Renal cortex interstitium (tissue), 15 donors: ENCODE data around the gene LYZ. TPM values are rescaled to one million over a fixed set of nuclear protein-coding genes. Genes with fewer than 3 reads are reported as not detected.
"Not testable (repeated sequence)": the region's sequence is repeated elsewhere in the genome, so short reads cannot be mapped to it uniquely, and the experiment has no call there.

Source experiments
- DNase-seq, 11 donors: peaks; one replicate each; pipeline ENCODE4 v3.0.0-alpha.2; 2013; ENCODE audit warnings: low read depth in 9 of 11, low spot score in 4 of 11; ENCODE audit errors: extremely low read depth in 1 of 11
- long read RNA-seq, 16 experiments: transcript quantifications; one replicate each; lab custom pipeline, GENCODE V29; 2026
- polyA plus RNA-seq, 3 donors: library from polyadenylated mRNA; unstranded; fragments of 120-200 nt; gene quantifications; one replicate each; pipeline ENCODE4 v1.2.1, GENCODE V29; 2013; ENCODE audit not compliant: insufficient read length in 3 of 3

The LYZ gene
- polyA plus RNA-seq: 10 to 100 TPM; 13.8 to 53.6 (median 35.6) TPM
- long read RNA-seq, donor 1, transcript LYZ-201 (4 exons, 1,530 nt): major isoform, 9 of 10 reads
- long read RNA-seq, donor 1, partial matches to known transcripts: 0 of 10 reads
- long read RNA-seq, donor 1, other reads (novel, unspliced or antisense): 0 of 10 reads
- long read RNA-seq, donor 2, transcript LYZ-201 (4 exons, 1,530 nt): major isoform, 6 of 6 reads
- long read RNA-seq, donor 2, partial matches to known transcripts: 0 of 6 reads
- long read RNA-seq, donor 2, other reads (novel, unspliced or antisense): 0 of 6 reads
- long read RNA-seq, donor 3, partial matches to known transcripts: 0 of 3 reads
- long read RNA-seq, donor 3, other reads (novel, unspliced or antisense): 0 of 3 reads
- long read RNA-seq, donor 4, partial matches to known transcripts: 0 of 2 reads
- long read RNA-seq, donor 4, other reads (novel, unspliced or antisense): 0 of 2 reads
- long read RNA-seq, donor 5: 0 reads
- long read RNA-seq, donor 6: 0 reads
- long read RNA-seq, donor 7, transcript LYZ-201 (4 exons, 1,530 nt): major isoform, 10 of 10 reads
- long read RNA-seq, donor 7, partial matches to known transcripts: 0 of 10 reads
- long read RNA-seq, donor 7, other reads (novel, unspliced or antisense): 0 of 10 reads
- long read RNA-seq, donor 8, transcript LYZ-201 (4 exons, 1,530 nt): major isoform, 9 of 9 reads
- long read RNA-seq, donor 8, partial matches to known transcripts: 0 of 9 reads
- long read RNA-seq, donor 8, other reads (novel, unspliced or antisense): 0 of 9 reads
- long read RNA-seq, donor 9, transcript LYZ-201 (4 exons, 1,530 nt): major isoform, 5 of 5 reads
- long read RNA-seq, donor 9, partial matches to known transcripts: 0 of 5 reads
- long read RNA-seq, donor 9, other reads (novel, unspliced or antisense): 0 of 5 reads
- long read RNA-seq, donor 10, transcript LYZ-201 (4 exons, 1,530 nt): major isoform, 5 of 5 reads
- long read RNA-seq, donor 10, partial matches to known transcripts: 0 of 5 reads
- long read RNA-seq, donor 10, other reads (novel, unspliced or antisense): 0 of 5 reads
- long read RNA-seq, donor 11, partial matches to known transcripts: 0 of 3 reads
- long read RNA-seq, donor 11, other reads (novel, unspliced or antisense): 0 of 3 reads
- long read RNA-seq, donor 12, partial matches to known transcripts: 0 of 1 reads
- long read RNA-seq, donor 12, other reads (novel, unspliced or antisense): 0 of 1 reads
- long read RNA-seq, donor 13: 0 reads
- long read RNA-seq, donor 14, partial matches to known transcripts: 13 of 17 reads
- long read RNA-seq, donor 14, other reads (novel, unspliced or antisense): 0 of 17 reads
- long read RNA-seq, donor 15, transcript LYZ-201 (4 exons, 1,530 nt): major isoform, 9 of 9 reads
- long read RNA-seq, donor 15, partial matches to known transcripts: 0 of 9 reads
- long read RNA-seq, donor 15, other reads (novel, unspliced or antisense): 0 of 9 reads
- long read RNA-seq, donor 16, transcript LYZ-201 (4 exons, 1,530 nt): major isoform, 11 of 13 reads
- long read RNA-seq, donor 16, partial matches to known transcripts: 0 of 13 reads
- long read RNA-seq, donor 16, other reads (novel, unspliced or antisense): 0 of 13 reads

DNA sequence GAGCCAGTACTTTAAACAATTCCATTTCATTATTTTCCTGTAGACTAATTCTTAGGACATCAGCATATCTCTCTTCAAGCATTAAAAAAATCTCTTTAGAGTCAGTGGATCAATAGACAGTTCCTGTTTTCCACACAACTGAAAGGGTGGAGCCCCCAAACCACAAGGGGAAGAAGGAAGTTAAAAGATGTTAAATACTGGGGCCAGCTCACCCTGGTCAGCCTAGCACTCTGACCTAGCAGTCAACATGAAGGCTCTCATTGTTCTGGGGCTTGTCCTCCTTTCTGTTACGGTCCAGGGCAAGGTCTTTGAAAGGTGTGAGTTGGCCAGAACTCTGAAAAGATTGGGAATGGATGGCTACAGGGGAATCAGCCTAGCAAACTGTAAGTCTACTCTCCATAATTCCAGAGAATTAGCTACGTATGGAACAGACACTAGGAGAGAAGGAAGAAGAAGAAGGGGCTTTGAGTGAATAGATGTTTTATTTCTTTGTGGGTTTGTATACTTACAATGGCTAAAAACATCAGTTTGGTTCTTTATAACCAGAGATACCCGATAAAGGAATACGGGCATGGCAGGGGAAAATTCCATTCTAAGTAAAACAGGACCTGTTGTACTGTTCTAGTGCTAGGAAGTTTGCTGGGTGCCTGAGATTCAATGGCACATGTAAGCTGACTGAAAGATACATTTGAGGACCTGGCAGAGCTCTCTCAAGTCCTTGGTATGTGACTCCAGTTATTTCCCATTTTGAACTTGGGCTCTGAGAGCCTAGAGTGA lies at the start of gene LYZ:
TSS of gene LYZ (plus strand) at position 220 of the 777 bp plus-strand sequence. CDS start at position 248, 28 bp downstream.
- no peak for DNase-seq

DNA sequence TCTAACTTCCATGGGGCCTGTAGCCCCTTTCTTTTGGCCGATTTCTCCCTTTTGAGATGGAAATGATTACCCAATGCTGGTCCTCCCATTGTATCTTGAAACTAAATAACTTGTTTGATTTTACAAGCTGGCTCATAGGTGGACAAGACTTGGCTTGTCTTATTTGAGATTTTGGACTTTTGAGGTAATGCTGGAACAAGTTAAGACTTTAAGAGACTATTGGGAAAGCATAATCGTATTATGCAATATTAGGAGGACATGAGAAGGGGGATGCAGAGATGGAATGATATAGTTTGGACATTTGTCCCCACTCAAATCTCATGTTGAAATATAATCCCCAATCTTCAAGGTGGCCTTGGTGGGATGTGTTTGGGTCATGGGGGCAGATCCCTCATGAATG lies 49.2 kb upstream of the LYZ start:
- DNase-seq: no peak

- no peak for DNase-seq
These were observed 43.9 kb upstream of the LYZ start for GRCh38 chr12:69304284-69304683.

DNA sequence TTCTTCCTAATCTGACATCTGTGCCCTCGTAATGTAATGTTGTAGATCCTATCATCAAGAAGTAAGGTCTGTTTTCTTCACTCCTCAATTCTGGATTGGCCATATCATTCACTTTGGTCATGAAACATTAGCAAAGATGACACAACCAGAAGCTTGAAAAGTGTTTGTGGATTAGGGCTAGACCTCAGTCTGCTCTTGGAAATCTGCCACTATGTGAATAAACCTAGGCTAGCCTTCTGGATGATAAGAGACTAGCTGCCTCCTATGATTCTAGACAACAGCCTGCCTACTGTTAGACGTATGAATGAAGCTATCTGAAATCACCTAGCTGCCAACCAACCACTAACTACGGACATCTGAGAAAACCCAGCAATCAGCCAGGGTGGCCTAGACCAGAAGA lies 38.7 kb upstream of the LYZ start:
- no peak for DNase-seq

GRCh38 chr12:69313209-69313608 lies 35.0 kb upstream of the LYZ start:
- no peak for DNase-seq

GRCh38 chr12:69316784-69317183 lies 31.4 kb upstream of the LYZ start:
- DNase-seq: not testable (repeated sequence)

GRCh38 chr12:69317233-69317632 lies 30.9 kb upstream of the LYZ start:
- DNase-seq: not testable (repeated sequence)

- DNase-seq: no peak
These were observed 30.0 kb upstream of the LYZ start for GRCh38 chr12:69318225-69318624.

DNA sequence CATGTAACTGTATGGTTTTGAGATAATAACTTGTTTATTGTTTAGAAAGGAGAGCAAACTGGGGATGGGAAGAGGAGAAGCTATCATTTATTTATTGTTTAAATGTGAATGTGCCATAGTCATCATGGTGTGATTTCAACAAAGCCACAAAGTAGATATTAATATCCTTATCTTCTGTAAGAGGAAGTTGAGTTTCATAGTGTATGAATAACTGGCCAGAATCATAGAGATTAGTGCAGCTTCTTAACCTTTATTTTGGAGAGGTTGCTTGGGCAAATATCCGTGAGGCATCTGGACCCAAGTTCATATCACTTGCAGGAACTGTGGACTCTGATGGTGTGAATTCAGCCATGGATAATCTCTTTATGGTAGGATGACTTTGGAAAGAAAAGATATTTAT lies 26.8 kb upstream of the LYZ start:
- DNase-seq: no peak

DNA sequence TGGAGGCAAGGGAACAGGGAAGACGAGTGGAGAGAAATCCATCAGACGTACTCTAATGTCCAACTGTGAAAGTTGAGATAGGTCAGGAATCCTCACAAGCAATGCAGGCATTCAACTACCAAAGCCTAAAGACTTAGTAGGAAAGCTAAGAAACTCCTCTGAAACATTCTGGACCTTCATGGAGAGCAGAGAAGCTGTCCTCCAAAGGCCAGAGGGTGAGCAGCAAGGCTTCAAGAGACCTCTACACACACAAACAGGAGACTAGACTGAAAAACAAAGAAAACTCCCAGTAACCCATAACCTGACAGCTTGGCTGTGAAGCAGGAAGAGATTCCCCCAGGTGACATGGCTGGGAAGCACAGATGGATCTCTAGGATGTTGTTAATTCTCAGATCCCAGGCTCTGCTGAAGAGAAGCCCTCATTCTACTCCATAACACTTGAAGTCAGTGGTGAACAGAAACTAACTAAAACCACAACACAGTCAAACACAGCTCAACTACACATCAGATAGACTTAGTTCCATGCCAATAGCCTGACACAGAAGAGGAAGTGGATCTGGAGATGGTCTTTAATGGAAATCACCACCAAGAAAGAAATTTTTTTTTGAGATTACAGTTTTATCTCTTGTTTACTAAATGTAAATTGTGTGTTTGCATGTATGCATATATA lies 23.2 kb upstream of the LYZ start:
- DNase-seq: no peak

DNA sequence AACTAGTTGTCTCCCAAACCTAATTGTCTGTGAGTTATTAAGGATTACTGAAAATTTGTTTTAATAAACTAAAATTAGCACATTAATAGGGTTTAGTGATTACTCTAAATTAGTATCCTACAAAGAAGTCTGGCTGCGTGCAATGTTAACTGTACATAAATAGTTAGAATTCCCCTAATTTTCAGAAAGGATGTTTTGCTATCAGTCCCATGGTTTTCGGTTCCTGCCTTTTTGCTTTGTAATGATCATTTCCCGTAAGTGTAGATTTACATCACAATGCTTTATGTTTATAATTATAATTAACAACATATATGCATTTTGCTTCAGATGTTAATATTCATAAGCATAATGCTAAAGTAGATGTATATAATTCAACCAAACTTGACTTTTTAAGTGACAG lies 19.8 kb upstream of the LYZ start:
- no peak for DNase-seq

DNA sequence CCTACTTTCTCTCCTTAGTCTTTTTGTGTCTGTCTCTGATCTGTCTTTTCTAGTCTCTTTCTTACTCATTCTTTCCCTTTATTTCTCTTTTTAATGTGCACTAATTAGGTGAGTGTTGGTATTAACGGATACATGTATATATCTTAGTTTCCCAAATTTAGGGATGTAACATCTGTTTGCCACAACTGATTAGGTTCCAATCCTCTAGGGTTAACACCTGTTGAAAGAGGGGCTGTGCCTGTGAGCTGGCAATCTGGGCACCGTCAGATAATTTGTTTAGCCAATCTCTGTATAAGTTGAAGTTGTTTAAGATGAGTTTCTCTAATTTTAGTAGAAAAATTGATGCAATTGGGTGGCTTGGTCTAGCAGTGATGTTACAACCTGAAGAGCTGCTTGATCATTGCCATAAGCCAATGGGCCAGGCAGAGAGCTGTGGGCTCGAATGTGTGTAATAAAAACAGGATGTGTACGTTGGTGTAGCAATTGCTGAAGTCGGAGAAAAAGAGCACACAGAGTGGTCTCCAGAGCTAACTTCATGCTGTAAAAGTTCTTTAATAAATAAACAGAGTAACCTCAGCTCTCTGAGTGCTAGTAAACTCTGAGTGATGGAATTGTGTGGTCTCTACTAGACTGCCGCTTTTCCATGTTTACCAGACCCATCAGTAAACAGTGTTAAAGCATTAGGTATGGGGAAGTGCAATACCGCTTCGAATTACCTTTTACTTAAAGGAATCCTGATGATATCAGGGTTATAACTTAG lies 18.3 kb upstream of the LYZ start:
- DNase-seq: no peak

GRCh38 chr12:69330475-69331473 lies 17.4 kb upstream of the LYZ start:
- DNase-seq: peak in 4 of 11 donors; percentile 15 to 21 (median 18)

DNA sequence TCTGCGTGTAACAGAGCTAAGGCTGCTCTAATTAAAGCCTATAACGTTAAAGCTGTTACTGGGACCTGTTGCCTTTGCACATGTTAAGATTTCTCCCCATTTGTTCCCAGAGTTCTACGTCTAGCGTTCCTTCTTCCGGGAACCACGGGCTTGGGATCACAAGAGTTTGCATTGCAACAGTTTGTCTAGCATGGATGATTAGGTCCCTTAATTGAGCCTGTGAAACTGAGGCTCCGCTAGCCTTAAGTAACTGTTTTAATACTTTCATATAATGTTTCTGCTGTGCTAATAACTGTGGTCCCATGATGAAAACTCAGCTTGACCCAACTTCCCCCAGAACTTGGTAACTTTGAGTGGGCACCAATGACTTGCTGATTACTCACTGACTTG lies 16.7 kb upstream of the LYZ start:
- peak in 1 of 11 donors; percentile 10 for DNase-seq

DNA sequence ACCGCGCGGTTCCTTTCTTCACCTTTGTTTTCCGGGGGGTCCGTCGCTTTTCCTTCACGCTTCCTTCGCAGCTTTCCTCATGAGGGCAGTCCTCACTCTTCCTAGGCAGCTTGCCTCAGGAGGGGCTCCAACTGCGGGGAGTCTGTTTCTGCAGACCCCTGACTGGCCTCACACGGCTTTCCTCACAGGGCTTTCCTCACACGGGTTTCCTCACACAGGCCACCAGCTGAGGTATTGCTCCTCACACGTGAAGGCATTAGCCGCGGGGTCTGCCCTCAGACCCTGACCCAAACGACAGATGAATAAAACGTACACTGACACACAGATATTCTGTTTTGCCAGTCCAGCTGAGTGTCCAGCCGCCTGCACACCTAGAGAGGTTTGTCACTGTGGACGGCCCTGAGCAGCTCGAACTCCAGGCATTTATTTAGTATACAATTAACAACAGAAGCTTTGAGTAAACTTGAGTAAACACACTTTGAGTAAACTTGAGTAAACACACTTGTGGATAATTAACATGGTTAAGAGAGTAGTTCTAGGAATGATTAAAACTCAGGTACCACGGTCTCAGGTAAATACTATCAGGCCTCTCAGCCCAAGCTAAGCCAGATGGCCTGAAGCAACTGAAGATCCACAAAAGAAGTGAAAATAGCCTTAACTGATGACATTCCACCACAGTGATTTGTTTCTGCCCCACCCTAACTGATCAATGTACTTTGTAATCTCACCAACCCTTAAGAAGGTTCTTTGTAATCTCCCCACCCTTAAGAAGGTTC lies 16.1 kb upstream of the LYZ start:
- DNase-seq: no peak
